ENCODE results near the gene CKB.

CKB gene

GRCh38 chr14:103550451-103551337, 28.1 kb upstream of the CKB start:
- FAIRE-seq (no peak), DNase-seq (ENCODE audit: extremely low spot score, insufficient read length, low read depth) (no peak)

GRCh38 chr14:103549361-103550311, 27.0 kb upstream of the CKB start:
- FAIRE-seq (no peak), DNase-seq (ENCODE audit: extremely low spot score, insufficient read length, low read depth) (no peak)

DNA sequence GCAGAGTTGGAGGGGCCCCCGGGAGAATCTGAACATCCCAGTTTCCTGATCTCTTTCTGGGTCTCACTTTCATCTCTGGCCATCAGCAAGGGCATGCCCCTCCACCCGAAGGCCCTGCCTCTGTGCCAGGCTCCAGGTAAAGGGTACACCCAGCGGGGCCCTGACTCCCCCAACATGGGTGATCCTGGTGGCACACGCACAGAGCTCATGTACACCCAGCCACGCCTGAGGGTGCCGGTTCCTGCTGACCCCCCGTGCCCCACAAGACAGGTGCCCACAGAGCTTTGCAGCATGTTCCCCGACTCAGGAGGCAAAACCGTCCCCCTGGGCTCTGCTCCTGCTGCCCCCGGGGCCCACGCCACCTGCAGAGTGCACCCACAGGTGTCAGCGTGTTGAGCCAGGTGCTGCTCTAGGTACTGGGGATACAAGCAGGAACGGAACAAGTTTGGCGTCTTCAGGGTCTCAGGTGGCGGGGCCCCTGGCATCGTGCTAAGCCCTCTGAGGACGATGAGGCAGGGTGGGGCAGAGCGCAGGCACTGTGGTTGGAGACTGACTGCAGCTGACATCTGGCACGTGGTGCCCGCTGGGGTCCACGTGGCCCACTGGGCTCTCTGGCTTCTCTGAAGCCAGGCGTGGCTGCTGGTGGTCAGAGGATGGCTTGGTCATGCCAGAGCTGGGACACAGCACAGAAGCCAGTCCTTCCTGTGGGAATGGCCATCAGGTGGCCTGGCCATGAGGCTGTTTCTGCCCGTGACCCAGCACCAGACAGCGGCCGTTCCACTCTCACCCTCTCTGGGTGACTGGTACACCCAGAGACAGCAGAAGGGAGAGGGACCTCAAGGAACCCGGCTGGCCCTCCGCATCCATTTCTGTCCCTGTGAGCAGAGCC, 26.1 kb upstream of the CKB start:
- no peak for FAIRE-seq

GRCh38 chr14:103547941-103548462, 25.4 kb upstream of the CKB start:
- DNase-seq (ENCODE audit: extremely low spot score, insufficient read length, low read depth) (no peak), FAIRE-seq (no peak)

More for the DNA sequence above, 26.1 kb upstream of the CKB start:
- no peak for DNase-seq (ENCODE audit: extremely low spot score, insufficient read length, low read depth)

- FAIRE-seq (no peak), DNase-seq (ENCODE audit: extremely low spot score, insufficient read length, low read depth) (no peak)
These were observed 24.9 kb upstream of the CKB start for GRCh38 chr14:103547455-103547940.

DNA sequence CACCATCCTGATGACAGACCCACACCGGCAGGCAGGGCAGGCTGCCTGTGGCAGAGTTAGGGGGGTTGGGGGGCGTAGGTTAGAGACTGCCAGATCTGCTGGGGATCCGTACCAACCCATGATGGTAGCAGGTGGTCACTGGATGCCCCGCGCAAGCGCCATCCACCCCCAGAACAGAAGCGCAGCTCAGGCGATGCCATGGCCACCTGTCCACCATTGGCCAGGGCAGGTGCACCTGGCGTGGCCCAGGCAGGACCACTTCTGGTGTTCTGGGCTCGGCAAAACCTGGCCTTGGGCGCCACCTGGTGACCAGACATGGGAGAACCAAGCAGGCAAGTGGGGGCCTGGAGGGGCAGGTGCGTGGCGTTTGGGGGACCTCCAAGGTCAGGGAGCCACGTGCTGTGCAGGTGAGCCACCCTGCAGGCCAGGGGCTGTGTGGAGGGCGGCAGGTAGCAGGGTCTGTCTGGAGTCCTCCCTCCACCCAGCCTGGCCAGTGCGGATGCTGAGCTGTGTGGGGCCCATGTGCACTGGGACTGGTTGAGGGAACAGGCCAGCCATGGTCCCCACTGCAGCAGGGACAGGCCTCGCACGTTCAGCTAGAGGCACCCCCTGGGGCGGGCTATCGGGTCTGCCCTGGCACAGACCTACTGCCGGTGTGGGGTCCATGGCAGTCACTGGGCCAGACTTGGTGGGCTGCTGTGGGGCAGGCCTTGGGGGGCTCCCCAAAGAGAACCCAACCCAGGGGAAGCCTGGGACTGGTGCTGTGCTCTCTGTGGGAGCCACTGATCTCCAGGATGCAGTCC, 24.2 kb upstream of the CKB start:
- DNase-seq (ENCODE audit: extremely low spot score, insufficient read length, low read depth) (peak; percentile 84), FAIRE-seq (peak; percentile 89)

DNA sequence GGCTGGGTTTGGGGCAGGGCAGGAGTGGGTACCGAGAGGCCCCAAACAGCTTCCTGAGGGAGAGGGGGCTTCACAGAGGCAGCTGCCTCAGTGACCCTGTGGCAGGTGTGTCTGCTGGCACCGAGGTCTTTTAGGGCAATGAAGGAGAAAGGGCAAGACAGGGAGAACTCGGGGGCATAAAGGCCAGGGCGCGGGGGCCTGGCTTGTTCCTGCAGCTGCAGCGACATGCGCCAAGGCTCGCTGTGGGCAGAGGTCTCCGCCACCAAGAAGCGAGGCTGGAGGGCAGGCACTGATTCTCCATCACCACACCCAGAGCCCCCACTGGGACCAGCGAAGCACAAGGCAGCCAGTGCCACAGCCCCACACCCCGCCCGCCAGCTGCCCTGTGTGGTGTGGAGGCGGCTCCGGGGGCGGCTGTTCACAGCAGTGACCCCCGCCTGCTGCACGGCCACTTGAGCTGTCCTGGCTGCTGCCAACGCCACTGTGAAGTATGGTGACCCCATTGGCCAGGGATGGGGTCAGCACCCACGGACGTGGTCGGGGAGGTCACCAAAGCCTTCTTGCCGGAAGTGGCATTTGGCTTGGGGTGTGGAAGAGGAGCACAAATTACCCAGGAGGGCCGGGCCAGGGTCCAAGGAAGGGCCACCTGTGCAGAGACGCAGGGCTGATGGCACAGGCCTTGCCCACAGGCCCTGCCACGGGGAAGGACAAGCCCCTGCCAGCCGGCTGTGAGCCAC, 23.5 kb upstream of the CKB start:
- FAIRE-seq = no peak
- DNase-seq (ENCODE audit: extremely low spot score, insufficient read length, low read depth) = no peak

DNA sequence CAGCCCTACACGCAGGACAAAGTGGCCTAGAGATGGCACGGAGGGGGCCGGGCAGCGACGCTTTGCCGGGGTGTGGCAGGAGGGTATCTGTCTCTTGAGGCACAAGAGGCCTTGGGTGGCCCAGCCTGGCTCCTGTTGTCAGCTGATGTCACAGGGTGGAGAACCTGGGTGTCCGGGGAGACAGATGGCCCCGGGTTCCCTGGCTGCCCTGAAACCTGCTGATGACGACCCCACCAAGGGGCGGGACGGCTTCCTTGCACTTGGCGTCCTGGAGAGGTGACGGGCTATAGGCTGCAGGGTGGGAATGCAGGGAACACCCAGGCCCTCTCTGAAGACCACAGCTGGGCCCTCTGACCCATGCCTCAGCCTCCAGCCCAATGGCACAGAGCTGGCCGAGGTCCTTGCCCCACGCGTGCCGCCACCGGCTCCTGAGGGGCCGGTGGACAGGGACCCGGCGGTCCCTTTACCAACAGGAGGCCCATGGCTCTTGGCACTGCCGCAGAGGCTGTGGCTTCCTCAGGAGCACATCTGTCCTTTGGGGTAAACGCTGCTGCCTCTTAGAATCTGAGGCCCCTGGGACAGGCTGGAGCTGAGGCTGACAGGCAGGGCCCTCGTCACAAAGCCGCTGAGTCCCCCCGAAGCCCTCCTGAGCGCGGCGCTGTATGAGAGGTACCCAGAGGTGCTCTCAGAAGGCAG, 22.7 kb upstream of the CKB start:
- FAIRE-seq (no peak), DNase-seq (ENCODE audit: extremely low spot score, insufficient read length, low read depth) (no peak)

DNA sequence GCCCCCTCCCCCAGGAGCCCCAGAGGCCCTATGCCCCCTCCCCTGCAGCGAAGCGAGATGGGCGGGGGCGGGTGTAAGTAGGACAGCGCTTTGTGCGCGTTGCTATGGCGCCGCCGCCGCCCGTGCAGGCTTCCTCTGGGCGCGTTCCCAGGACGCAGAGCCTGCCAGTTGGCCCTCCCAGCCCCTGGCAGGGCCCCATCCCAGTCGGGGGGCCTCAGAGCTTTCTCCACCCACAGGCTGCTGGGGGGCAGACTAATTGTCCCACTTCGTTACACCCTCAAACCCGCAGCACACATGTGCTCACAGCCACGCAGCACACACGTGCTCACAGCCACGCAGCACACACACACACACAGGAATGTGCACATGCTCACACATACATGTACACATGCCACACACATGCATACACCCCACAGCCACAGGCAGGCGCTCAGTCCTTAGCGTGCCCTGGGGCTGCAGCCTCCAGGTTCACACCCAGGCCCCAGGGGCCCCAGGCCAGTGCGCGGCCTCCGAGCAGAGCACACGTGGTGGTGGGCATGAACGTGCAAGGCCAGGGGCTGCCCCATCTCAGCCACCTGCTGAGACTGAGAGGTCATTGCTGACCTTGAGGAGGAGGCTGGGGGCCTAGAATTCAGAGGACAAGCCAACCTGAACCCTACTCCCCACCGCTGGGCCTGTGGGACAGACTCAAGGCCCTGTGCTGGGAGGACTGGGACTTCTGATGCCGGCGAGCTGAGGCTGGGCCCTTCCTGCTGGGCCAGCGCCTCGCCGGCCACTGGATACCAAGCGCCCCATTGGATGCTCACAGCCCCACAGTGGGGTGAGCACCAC, 22.0 kb upstream of the CKB start:
- no peak for DNase-seq (ENCODE audit: extremely low spot score, insufficient read length, low read depth)
- no peak for FAIRE-seq

GRCh38 chr14:103543721-103544387, 21.2 kb upstream of the CKB start:
- FAIRE-seq (no peak), DNase-seq (ENCODE audit: extremely low spot score, insufficient read length, low read depth) (no peak)

DNA sequence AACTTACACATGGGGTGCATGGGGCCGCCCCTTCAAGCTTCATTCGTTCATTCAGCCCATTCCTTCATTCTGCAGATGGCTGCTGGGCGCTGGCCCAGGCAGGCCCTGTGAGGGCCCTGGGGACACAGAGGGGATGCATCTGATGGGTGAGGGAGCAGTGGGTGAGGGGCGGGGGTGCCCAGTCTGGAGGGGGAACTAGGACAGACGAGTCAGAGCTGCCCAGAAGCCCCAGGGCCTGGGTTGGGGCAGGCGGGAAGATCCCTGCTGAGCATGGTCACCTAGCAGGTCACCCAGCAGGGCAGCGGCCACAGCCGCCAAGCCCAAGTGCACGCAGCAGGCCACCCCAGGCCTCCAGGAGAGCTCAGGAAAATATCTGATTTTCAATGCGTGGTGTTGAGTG, 20.5 kb upstream of the CKB start:
- FAIRE-seq = no peak
- DNase-seq (ENCODE audit: extremely low spot score, insufficient read length, low read depth) = no peak

GRCh38 chr14:103542605-103543088, 20.0 kb upstream of the CKB start:
- DNase-seq (ENCODE audit: extremely low spot score, insufficient read length, low read depth) = no peak

DNA sequence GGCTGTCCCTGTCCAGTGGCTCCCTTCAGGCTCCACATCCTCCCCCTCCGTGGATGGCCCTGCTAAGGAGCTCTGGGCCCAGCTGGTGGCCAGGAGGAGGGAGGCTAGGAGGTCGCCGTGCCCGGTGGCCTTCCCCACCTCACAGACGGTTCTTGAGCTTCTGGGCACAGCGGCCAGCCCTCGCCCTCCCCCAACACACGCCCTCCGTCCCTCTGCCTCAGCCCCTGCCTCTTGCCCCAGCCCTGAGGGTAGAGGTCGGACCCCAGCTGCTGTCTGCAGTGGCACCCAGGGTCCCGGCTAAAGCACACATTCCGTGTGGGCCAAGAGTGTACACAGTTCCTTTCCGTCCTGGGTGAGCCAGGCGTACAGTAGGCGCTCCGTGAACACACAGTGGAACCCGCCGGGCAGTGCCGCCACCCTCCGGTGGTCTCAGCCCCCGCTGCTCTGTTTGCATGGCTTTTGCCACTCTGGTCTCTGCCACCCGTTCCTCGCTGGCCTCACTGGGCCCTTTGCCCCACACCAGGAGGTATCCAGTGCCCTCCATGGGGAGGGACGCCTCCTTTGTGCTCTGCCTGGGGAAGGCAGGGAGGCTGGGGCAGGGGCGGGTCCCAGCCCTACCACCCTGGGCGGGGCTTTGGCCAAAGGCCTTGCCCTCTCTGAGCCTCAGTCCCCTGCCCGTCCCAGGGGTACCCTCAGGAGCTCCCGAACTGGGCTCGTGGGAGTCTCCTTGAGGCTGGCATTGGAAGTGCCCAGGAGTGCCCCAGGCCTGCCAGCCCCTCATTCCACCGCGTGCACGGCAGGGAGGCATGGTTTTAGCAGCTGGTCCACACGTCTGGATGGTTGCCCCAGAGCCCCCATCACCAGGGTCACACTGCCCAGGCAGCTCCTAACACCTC, 19.3 kb upstream of the CKB start:
- DNase-seq (ENCODE audit: extremely low spot score, insufficient read length, low read depth) = no peak

More at GRCh38 chr14:103542605-103543088, 20.0 kb upstream of the CKB start:
- no peak for FAIRE-seq

DNA sequence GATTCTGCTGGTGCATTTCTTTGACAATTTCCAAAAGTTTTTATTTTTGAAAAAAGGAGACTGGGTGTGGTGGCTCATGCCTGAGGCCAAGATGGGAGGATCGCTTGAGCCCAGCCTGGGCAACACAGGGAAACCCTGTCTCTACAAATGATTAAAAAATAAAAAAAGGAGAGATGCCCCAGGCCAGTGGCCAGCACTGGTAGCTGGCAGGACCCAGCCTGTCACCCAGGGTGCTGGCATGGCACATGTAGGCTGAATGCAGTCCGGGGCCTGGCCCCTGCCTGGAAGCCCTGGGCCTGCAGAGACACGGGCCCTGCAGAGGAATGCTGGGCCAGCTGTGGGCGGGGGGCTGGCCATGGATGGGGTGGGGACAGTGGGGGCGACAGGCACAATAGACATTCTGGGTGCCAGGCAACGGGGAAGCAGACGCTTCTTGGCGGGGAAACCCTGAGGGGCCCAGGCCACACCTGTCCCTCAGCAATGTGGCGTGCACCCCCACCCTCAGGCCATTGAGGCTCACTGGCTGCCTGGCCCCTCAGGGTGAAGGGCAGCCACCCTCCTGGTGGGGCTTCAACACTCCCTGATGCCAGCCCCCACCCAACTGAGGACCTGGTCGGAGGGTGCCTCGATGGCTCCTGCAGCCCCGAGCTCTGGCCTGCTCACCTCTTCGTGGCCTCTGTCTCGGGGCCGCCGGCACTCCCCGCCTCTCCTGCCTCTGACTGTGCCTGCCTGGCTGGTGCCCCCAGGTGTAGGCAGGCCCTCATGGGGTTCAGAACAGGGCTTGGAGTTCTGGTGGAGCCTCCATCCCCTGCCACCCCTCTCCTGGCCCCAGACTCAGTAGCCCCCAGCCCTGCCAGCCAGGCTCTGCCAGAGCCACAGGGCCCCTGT, 18.4 kb upstream of the CKB start:
- no peak for DNase-seq (ENCODE audit: extremely low spot score, insufficient read length, low read depth)
- no peak for FAIRE-seq

More for the DNA sequence above, 19.3 kb upstream of the CKB start:
- no peak for FAIRE-seq
